Keratinocyte (primary cell): Measurements from ENCODE around the gene UBFD1.

Experiments
- CTCF ChIP-seq, 3 experiments: IDR thresholded peaks in 1 of 3; conservative IDR thresholded peaks in 1 of 3; optimal IDR thresholded peaks in 1 of 3; 2 replicates in 2 of 3; 3 replicates in 1 of 3; pipeline versions ENCODE3 to v1.5.1; 2011; ENCODE audit warnings: low read length in 3 of 3, mild to moderate bottlenecking in 3 of 3, moderate library complexity in 2 of 3, control low read depth in 1 of 3, inconsistent platforms in 1 of 3; ENCODE audit not compliant: insufficient read depth in 2 of 3; ENCODE audit errors: extremely low read depth in 1 of 3
- EZH2 ChIP-seq: IDR thresholded peaks from one replicate; pipeline ENCODE4 v1.6.1; 2012; ENCODE audit warnings: inconsistent platforms, mild to moderate bottlenecking, low read length, moderate library complexity

GRCh38 chr16:23538919-23539278 lies 18.6 kb upstream of the UBFD1 start:
- TF ChIP-seq EZH2 (no peak), CTCF (optimal IDR thresholded peaks at IDR 0.05 in 1 of 3, IDR thresholded peaks at IDR 0.05 in 1 of 3, conservative IDR thresholded peaks at IDR 0.05 in 1 of 3; ENCODE audit: extremely low read depth in 1 of 3, insufficient read depth in 2 of 3, low read length in 3 of 3) (no peak)
